Measurements from ENCODE around the gene MSRB1.
"Not testable (repeated sequence)": the region's sequence is repeated elsewhere in the genome, so short reads cannot be mapped to it uniquely, and the experiment has no call there.

MSRB1 gene

GRCh38 chr16:1960665-1961630 lies 17.9 kb upstream of the MSRB1 start:
- no peak for DNase-seq (ENCODE audit: low spot score)

GRCh38 chr16:1959269-1960039 lies 16.5 kb upstream of the MSRB1 start, which contains the start of gene NDUFB10:
TSS of gene NDUFB10 (plus strand) at chr16:1959538. CDS start at chr16:1959625, 87 bp downstream.
- DNase-seq (ENCODE audit: low spot score), result peak; percentile 92

GRCh38 chr16:1958715-1959268 lies 15.8 kb upstream of the MSRB1 start:
- no peak for DNase-seq (ENCODE audit: low spot score)

GRCh38 chr16:1958143-1958491 lies 15.1 kb upstream of the MSRB1 start:
- not testable (repeated sequence) for DNase-seq (ENCODE audit: low spot score)

GRCh38 chr16:1957434-1958142 lies 14.6 kb upstream of the MSRB1 start:
- not testable (repeated sequence) for DNase-seq (ENCODE audit: low spot score)

GRCh38 chr16:1953734-1954133 lies 10.7 kb upstream of the MSRB1 start:
- DNase-seq (ENCODE audit: low spot score), result no peak

- DNase-seq (ENCODE audit: low spot score), result no peak
Observed at GRCh38 chr16:1950559-1950958, 7.6 kb upstream of the MSRB1 start.

GRCh38 chr16:1950047-1950446 lies 7.0 kb upstream of the MSRB1 start:
- no peak for DNase-seq (ENCODE audit: low spot score)

GRCh38 chr16:1949507-1949906 lies 6.5 kb upstream of the MSRB1 start:
- no peak for DNase-seq (ENCODE audit: low spot score)

- no peak for DNase-seq (ENCODE audit: low spot score)
Observed at GRCh38 chr16:1947369-1947670, 4.3 kb upstream of the MSRB1 start.

- DNase-seq (ENCODE audit: low spot score), result no peak
Observed at GRCh38 chr16:1946495-1947368, 3.7 kb upstream of the MSRB1 start.

- no peak for DNase-seq (ENCODE audit: low spot score)
Observed at GRCh38 chr16:1945559-1946391, 2.8 kb upstream of the MSRB1 start.

GRCh38 chr16:1944612-1945199 lies 1.7 kb upstream of the MSRB1 start:
- no peak for DNase-seq (ENCODE audit: low spot score)

- DNase-seq (ENCODE audit: low spot score), result no peak
Observed at GRCh38 chr16:1942047-1942809, 771 bp downstream of the MSRB1 start.

- no peak for DNase-seq (ENCODE audit: low spot score)
Observed at GRCh38 chr16:1941162-1942046, 1.6 kb downstream of the MSRB1 start.

GRCh38 chr16:1940273-1941161 lies 2.5 kb downstream of the MSRB1 start:
- no peak for DNase-seq (ENCODE audit: low spot score)

GRCh38 chr16:1939833-1940232 lies 3.2 kb downstream of the MSRB1 start:
- DNase-seq (ENCODE audit: low spot score), result not testable (repeated sequence)
